Measurements from ENCODE around the gene BMAL1. TPM values are rescaled to one million over a fixed set of nuclear protein-coding genes. Genes with fewer than 3 reads are reported as not detected.

The BMAL1 gene
- total RNA-seq, 1 donor from 2014 or later, result 7.7 TPM

DNA sequence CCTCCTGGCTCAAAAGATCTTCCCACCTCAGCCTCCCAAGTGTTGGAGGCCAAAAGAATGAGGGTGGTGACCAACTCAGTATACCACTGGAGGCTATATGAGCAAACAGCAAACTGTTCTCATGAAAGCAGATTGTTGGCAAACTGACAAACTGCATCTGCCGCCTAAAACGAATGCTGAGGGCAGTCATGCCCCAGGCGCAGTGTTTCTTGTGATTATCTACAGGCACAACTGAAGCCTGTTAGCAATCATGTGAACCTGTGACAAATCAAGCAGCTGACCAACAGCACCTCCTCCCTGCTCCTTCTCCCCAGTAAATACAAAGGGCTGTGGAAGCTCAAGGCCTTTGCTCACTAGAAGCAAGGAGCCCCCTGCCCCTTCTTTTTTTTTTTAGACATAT lies 137.6 kb downstream of the BMAL1 start:
- Mint-ChIP-seq H3K36me3 (ENCODE audit: low read depth, unreplicated experiment) (peaks cover 18% of the 10 kb centered on the region), H3K9me3 (ENCODE audit: unreplicated experiment) (no peaks in the 10 kb centered on the region), H3K4me3 (ENCODE audit: unreplicated experiment) (no peak overlapping the region), H3K4me1 (ENCODE audit: unreplicated experiment) (no peaks in the 10 kb centered on the region), H3K27me3 (ENCODE audit: unreplicated experiment) (no peaks in the 10 kb centered on the region), H3K27ac (ENCODE audit: unreplicated experiment) (no peak overlapping the region)
- TF ChIP-seq, protein P1, sequence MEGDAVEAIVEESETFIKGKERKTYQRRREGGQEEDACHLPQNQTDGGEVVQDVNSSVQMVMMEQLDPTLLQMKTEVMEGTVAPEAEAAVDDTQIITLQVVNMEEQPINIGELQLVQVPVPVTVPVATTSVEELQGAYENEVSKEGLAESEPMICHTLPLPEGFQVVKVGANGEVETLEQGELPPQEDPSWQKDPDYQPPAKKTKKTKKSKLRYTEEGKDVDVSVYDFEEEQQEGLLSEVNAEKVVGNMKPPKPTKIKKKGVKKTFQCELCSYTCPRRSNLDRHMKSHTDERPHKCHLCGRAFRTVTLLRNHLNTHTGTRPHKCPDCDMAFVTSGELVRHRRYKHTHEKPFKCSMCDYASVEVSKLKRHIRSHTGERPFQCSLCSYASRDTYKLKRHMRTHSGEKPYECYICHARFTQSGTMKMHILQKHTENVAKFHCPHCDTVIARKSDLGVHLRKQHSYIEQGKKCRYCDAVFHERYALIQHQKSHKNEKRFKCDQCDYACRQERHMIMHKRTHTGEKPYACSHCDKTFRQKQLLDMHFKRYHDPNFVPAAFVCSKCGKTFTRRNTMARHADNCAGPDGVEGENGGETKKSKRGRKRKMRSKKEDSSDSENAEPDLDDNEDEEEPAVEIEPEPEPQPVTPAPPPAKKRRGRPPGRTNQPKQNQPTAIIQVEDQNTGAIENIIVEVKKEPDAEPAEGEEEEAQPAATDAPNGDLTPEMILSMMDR (IDR thresholded peaks at IDR 0.05; ENCODE audit: unreplicated experiment), result no peak
- DNase-seq (ENCODE audit: low spot score), result no peak

DNA sequence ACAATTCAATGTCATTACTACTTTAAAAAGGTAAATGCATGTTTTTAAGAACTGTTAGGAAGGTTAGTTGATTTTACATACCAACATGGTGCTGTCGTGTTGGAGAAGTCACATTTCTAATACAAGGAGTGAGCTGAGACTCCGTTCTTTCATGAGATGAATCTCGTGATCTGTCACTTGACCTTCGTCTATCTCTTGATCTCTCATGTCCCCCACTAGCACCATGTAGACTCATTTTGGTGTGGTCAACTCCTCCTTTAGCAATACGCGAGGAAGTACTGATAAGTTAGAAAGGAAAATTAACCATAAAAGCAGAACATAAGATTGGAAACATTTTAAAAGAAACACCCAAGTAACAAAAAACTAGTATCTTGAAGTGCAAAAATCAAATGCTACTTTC lies 144.0 kb downstream of the BMAL1 start:
- H3K27ac Mint-ChIP-seq (ENCODE audit: unreplicated experiment), result no peak overlapping the region
- no peak for DNase-seq (ENCODE audit: low spot score)
- no peaks in the 10 kb centered on the region for H3K9me3 Mint-ChIP-seq (ENCODE audit: unreplicated experiment)
- no peaks in the 10 kb centered on the region for H3K27me3 Mint-ChIP-seq (ENCODE audit: unreplicated experiment)
- peaks cover 6% of the 10 kb centered on the region for H3K4me1 Mint-ChIP-seq (ENCODE audit: unreplicated experiment)
- no peak overlapping the region for H3K4me3 Mint-ChIP-seq (ENCODE audit: unreplicated experiment)
- H3K36me3 Mint-ChIP-seq (ENCODE audit: low read depth, unreplicated experiment), result peaks cover 6% of the 10 kb centered on the region
- TF ChIP-seq, protein P1 (IDR thresholded peaks at IDR 0.05; ENCODE audit: unreplicated experiment), result no peak

GRCh38 chr11:13423372-13423771 lies 145.8 kb downstream of the BMAL1 start:
- Mint-ChIP-seq H3K4me1 (ENCODE audit: unreplicated experiment) (peaks cover 6% of the 10 kb centered on the region), H3K36me3 (ENCODE audit: low read depth, unreplicated experiment) (peaks cover 16% of the 10 kb centered on the region), H3K27ac (ENCODE audit: unreplicated experiment) (no peak overlapping the region), H3K4me3 (ENCODE audit: unreplicated experiment) (no peak overlapping the region), H3K27me3 (ENCODE audit: unreplicated experiment) (no peaks in the 10 kb centered on the region), H3K9me3 (ENCODE audit: unreplicated experiment) (no peaks in the 10 kb centered on the region)
- no peak for DNase-seq (ENCODE audit: low spot score)
- TF ChIP-seq, protein P1 (IDR thresholded peaks at IDR 0.05; ENCODE audit: unreplicated experiment), result no peak

DNA sequence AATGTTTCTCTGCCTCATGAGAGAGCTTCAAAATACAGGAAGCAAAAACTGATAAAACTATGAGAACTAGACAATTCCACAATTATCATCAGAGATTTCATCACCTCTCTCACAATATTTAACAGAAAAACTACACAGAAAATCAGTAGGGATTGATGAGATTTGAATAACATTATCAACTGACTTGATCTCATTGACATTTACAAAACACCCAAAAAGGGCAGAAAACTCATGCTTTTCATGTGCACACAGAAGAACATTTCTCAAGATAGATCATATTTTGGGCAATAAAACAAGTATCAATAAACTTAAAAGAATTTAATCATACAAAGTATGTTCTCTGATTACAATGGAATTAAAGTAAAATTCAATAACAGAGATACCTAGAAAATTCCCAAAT lies 149.8 kb downstream of the BMAL1 start:
- H3K4me3 Mint-ChIP-seq (ENCODE audit: unreplicated experiment), result no peak overlapping the region
- no peaks in the 10 kb centered on the region for H3K27me3 Mint-ChIP-seq (ENCODE audit: unreplicated experiment)
- TF ChIP-seq, protein P1 (IDR thresholded peaks at IDR 0.05; ENCODE audit: unreplicated experiment), result no peak
- peaks cover 6% of the 10 kb centered on the region for H3K4me1 Mint-ChIP-seq (ENCODE audit: unreplicated experiment)
- H3K9me3 Mint-ChIP-seq (ENCODE audit: unreplicated experiment), result no peaks in the 10 kb centered on the region
- no peak overlapping the region for H3K27ac Mint-ChIP-seq (ENCODE audit: unreplicated experiment)
- H3K36me3 Mint-ChIP-seq (ENCODE audit: low read depth, unreplicated experiment), result peaks cover 35% of the 10 kb centered on the region
- no peak for DNase-seq (ENCODE audit: low spot score)

- H3K4me1 Mint-ChIP-seq (ENCODE audit: unreplicated experiment), result peaks cover 6% of the 10 kb centered on the region
- DNase-seq (ENCODE audit: low spot score), result no peak
- H3K36me3 Mint-ChIP-seq (ENCODE audit: low read depth, unreplicated experiment), result peaks cover 35% of the 10 kb centered on the region
- H3K9me3 Mint-ChIP-seq (ENCODE audit: unreplicated experiment), result no peaks in the 10 kb centered on the region
- no peak overlapping the region for H3K27ac Mint-ChIP-seq (ENCODE audit: unreplicated experiment)
- TF ChIP-seq, protein P1 (IDR thresholded peaks at IDR 0.05; ENCODE audit: unreplicated experiment), result no peak
- H3K4me3 Mint-ChIP-seq (ENCODE audit: unreplicated experiment), result no peak overlapping the region
- H3K27me3 Mint-ChIP-seq (ENCODE audit: unreplicated experiment), result no peaks in the 10 kb centered on the region
Measured at GRCh38 chr11:13429288-13429687, 151.7 kb downstream of the BMAL1 start.
